HG02852 (cell line): ENCODE measurements around the gene ZFYVE28.
"Not testable (repeated sequence)": the region's sequence is repeated elsewhere in the genome, so short reads cannot be mapped to it uniquely, and the experiment has no call there.

Experiments
- ATAC-seq: cut with Tn5 transposase; IDR thresholded peaks from one replicate; pipeline ENCODE4 v1.9.1; 2021; ENCODE audit warnings: mild to moderate bottlenecking, moderate library complexity; ENCODE audit not compliant: unreplicated experiment

ZFYVE28 gene

GRCh38 chr4:2417765-2418649 lies at the start of gene ZFYVE28:
Gene ZFYVE28 (minus strand): TSS chr4:2418645. CDS start chr4:2418323, 322 bp downstream.
- no peak for ATAC-seq

- not testable (repeated sequence) for ATAC-seq
Measured at GRCh38 chr4:2465544-2465943, 47.1 kb upstream of the ZFYVE28 start.

DNA sequence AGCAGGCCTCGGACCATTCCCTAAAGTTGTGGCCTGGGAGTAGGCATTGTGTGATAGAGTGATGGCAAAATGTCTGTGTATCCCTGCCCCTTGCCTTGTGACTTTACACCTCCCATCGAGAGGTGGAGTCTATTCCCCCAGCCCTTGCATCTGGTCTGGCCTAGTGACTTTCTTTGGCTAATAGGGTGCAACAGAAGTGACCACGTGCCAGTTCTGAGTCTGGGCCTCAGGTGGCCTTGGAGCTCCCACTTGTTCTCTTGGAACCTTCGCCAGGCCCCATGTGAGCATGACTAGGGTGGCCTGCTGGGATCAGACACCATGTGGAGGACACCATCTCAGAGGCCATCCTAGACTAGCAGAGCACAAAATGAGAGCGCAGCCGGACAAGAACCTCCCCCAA lies 46.6 kb upstream of the ZFYVE28 start:
- no peak for ATAC-seq

GRCh38 chr4:2462992-2463762 lies 44.7 kb upstream of the ZFYVE28 start:
- no peak for ATAC-seq

GRCh38 chr4:2462218-2462991 lies 44.0 kb upstream of the ZFYVE28 start:
- peak; percentile 79 for ATAC-seq

DNA sequence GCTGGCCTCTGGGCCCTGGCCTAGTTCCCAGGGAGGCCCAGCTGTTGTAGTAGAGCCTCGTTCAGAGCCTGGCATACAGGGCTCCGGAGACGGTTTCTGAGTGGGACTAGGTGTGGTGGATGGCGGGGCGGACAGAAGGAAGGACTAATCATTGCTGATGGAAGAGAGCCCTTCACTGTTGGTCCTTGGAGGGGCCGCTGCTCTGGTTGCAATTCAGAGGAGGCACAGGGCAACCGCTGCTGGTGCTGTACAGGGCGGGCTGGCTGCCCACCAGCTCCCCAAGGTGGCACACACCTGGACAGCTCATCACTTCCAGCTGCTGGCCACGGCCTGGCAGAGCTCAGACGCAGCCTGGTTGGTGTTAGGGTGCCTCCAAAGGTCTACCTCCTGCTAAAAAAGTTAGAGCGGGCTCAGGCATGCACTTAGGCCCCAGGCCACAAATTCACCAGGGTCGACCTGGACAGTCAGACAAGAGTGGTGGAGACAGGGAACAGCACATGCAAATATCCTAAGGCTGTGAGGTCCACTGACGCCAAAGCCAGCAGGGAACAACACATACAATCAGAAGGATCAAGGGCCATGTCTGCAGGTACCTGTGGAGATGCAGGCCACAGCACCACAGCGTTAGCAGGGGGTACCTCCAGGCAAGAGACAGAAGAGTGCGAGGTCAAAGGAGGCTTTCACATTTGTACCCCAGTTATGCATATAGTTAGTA lies 43.0 kb upstream of the ZFYVE28 start:
- ATAC-seq = no peak

GRCh38 chr4:2459589-2460349 lies 41.3 kb upstream of the ZFYVE28 start:
- ATAC-seq = no peak

DNA sequence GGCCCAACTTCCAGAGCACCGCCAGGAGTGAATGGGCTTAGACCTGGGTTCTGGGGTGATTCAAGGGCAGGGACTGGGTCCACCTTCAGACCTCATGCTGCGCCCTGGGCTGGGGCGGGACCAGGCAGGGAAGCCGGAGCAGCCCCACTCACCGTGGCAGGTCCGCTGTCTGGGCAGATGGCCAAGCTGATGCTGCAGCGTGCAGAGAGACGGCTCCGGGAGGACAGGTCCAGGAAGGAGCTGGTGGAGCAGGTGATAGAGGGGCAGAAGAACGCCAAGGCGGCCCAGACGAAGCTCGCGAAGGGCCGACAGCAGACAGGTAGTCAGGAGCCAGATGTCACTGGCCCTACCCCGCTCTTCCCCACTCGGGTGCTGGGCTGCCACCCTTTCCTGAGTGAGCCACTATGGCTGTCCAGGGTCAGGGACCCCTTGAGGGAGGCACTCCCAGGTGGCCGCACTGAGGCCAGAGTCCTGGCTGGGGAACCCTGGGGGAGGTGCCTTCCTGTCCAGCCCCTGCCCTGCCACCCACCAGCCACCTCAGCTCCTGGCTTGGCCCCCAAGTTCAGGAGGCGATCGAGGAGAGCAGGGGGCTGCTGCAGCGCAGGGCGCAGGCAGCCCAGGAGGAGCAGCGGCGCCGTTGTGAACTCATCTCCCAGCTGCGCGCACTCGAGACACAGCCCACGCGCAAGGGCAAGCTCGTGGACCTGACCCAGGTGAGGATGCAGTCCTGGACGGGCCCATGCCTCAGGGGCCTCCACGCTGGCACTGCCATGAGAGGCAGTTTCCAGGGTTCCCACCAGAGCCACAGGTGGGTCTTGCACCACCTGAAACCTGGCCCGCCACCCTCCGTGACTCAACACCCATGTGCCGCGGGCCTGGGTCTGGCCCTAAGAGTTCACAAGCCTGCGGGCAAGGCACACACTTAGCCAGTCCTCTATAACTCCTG lies 40.4 kb upstream of the ZFYVE28 start:
- ATAC-seq = no peak

GRCh38 chr4:2457481-2458295 lies 39.2 kb upstream of the ZFYVE28 start:
- no peak for ATAC-seq

DNA sequence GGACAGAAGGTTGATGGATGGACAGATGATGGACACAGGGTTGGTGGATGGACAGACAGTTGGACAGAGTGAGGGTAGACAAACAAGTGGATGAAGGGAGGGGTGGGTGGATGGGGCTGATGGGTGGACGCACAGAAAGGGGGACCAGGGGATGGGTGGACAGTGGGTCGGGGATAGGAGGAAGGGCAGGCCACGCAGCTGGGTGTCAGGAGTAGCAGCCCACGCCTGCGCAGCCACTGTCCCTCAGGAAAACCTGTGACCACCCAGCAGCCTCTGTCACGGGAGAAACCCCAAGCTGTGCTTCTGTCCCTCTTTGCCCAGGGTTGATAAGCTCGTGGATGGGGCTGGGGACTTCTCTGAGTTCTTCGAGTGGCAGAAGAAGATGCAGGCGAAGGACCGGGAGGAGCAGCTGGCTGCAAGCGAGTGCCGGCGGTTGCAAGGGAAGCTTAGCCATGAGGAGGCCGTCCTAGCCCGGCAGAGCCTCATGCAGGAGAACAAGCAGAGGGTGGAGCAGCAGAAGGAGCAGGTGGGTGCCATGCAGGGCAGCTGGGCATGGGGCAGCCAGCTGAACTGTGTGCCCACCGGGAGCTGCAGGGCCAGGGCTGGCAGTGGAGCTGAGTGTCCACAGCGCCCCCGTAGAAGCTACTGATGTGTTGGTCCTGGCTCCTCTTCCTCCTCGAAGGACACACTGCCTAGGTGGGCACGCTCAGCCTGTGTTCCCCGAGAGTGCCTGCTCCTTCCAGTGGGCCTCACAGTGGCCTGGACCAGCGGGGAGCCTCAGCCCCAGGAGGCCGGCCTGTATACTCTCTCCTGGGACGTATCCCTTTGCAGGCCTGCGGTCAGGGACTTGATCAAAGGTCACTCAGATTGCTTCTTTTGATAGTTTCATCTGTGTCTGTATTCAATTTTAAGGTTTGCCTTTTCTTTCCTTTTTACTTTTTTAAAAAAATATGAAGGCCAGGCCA lies 33.7 kb upstream of the ZFYVE28 start:
- ATAC-seq = no peak

GRCh38 chr4:2451036-2451520 lies 32.6 kb upstream of the ZFYVE28 start:
- ATAC-seq = no peak

GRCh38 chr4:2450394-2451035 lies 32.1 kb upstream of the ZFYVE28 start:
- no peak for ATAC-seq

- no peak for ATAC-seq
Measured at GRCh38 chr4:2449511-2450392, 31.3 kb upstream of the ZFYVE28 start.

DNA sequence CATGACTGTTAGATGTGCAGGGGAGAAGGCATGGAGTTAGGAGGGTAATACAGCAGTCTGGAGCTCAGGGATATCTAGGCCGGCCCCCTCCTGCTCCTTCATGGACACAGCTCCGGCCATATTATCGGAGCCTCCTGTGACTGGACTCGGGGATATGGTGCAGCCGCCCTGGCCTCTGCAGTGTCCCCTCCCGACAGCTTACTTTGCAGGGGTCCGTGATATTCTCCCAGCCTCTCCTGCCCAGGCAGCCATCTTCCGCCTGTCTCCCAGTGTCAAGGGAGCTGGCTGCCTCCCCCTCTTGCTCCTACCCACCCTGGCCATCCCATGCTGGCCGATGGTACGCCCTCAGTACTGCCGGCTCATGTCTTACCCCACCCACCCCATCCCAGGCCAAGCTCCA lies 30.6 kb upstream of the ZFYVE28 start:
- ATAC-seq = no peak

- ATAC-seq = no peak
Measured at GRCh38 chr4:2448589-2448988, 30.1 kb upstream of the ZFYVE28 start.
